HG03378 (cell line): ENCODE data around the gene NFATC4.

Experiments
- ATAC-seq: cut with Tn5 transposase; IDR thresholded peaks from one replicate; pipeline ENCODE4 v1.9.1; 2021; ENCODE audit warnings: mild to moderate bottlenecking, moderate library complexity; ENCODE audit not compliant: unreplicated experiment

The NFATC4 gene

GRCh38 chr14:24427537-24428508 lies 59.8 kb downstream of the NFATC4 start:
- ATAC-seq = no peak

DNA sequence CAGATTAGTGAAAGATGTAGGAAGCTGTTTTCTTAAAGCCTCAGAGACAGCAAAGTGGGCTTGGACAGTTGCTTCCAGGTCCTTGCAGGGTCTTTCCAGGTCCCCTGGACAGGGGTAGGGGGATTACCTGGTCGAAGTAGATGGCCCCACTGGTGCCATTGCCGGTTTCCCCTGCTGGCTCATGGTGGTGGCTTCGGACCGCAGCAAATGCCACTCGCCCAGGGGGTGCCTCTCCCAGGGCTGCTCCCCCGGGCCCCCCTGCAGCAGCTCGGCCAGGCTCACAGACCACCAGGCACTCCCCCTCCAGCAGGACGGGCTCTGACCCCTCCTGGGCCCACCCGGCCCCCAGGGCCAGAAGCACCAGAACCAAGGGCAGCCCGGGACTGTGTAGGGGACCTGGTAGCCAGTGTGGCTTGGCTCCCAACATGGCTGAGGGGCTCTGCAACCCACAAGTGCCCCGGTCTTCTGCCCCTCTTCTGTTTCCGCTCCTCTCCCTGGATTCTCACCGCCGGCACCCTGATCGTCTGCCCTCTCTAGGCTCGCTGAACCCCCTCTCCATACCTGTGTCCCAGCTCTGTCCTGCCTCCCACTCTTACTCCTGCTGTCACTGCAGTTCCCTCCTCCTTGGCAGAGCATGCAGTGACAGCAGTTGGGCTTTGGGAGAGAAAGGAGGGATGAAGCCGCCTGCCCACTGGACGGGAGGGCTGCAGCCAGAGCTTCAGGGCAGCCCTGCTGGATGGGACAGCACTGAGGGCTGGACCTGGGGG lies 60.8 kb downstream of the NFATC4 start:
- ATAC-seq = no peak
